Measurements from ENCODE around the gene TBC1D22A. TPM values are rescaled to one million over a fixed set of nuclear protein-coding genes. Genes with fewer than 3 reads are reported as not detected.

TBC1D22A gene
- total RNA-seq, 1 donor from 2014 or later: 24.2 TPM

- no peaks in the 10 kb centered on the region for H3K79me2 ChIP-seq (ENCODE audit: insufficient read depth, low read length)
- H3K27ac Mint-ChIP-seq (ENCODE audit: unreplicated experiment): no peak overlapping the region
- H2AFZ ChIP-seq (ENCODE audit: low read depth, low read length): no peak overlapping the region
- H3K27me3 ChIP-seq (ENCODE audit: insufficient read depth, low read length): no peaks in the 10 kb centered on the region
- no peaks in the 10 kb centered on the region for H3K4me1 Mint-ChIP-seq (ENCODE audit: low read depth, unreplicated experiment)
- no peaks in the 10 kb centered on the region for H3K9me3 Mint-ChIP-seq (ENCODE audit: unreplicated experiment)
- no peak overlapping the region for H3K4me3 ChIP-seq (ENCODE audit: insufficient read depth, low read depth, low read length)
- H3K9ac ChIP-seq (ENCODE audit: low read length): no peak overlapping the region
- TF ChIP-seq, protein P1, sequence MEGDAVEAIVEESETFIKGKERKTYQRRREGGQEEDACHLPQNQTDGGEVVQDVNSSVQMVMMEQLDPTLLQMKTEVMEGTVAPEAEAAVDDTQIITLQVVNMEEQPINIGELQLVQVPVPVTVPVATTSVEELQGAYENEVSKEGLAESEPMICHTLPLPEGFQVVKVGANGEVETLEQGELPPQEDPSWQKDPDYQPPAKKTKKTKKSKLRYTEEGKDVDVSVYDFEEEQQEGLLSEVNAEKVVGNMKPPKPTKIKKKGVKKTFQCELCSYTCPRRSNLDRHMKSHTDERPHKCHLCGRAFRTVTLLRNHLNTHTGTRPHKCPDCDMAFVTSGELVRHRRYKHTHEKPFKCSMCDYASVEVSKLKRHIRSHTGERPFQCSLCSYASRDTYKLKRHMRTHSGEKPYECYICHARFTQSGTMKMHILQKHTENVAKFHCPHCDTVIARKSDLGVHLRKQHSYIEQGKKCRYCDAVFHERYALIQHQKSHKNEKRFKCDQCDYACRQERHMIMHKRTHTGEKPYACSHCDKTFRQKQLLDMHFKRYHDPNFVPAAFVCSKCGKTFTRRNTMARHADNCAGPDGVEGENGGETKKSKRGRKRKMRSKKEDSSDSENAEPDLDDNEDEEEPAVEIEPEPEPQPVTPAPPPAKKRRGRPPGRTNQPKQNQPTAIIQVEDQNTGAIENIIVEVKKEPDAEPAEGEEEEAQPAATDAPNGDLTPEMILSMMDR (IDR thresholded peaks at IDR 0.05; ENCODE audit: insufficient read depth, low read depth, low read length): no peak
- no peak for TF ChIP-seq EZH2 (IDR thresholded peaks at IDR 0.05; ENCODE audit: insufficient read depth, low read length)
- no peak overlapping the region for H3K4me2 ChIP-seq (ENCODE audit: low read length)
- H3K27me3 Mint-ChIP-seq (ENCODE audit: low read depth, unreplicated experiment): no peaks in the 10 kb centered on the region
- H3K27ac ChIP-seq (ENCODE audit: low read depth, low read length): no peak overlapping the region
- FAIRE-seq (no peak), DNase-seq (ENCODE audit: low read depth) (no peak)
- H4K20me1 ChIP-seq (ENCODE audit: insufficient read depth, low read length): peaks cover 24% of the 10 kb centered on the region
- no peak overlapping the region for H3K4me3 Mint-ChIP-seq (ENCODE audit: unreplicated experiment)
- no peaks in the 10 kb centered on the region for H3K4me1 ChIP-seq (ENCODE audit: insufficient read depth, low read length)
- no peaks in the 10 kb centered on the region for H3K9me3 ChIP-seq (ENCODE audit: insufficient read depth, low read depth, low read length)
- peaks cover 18% of the 10 kb centered on the region for H3K36me3 Mint-ChIP-seq (ENCODE audit: low read depth, unreplicated experiment)
- H3K36me3 ChIP-seq (ENCODE audit: insufficient read depth, low read length): no peaks in the 10 kb centered on the region
Measured at GRCh38 chr22:46994265-46994664, 231.8 kb downstream of the TBC1D22A start.

DNA sequence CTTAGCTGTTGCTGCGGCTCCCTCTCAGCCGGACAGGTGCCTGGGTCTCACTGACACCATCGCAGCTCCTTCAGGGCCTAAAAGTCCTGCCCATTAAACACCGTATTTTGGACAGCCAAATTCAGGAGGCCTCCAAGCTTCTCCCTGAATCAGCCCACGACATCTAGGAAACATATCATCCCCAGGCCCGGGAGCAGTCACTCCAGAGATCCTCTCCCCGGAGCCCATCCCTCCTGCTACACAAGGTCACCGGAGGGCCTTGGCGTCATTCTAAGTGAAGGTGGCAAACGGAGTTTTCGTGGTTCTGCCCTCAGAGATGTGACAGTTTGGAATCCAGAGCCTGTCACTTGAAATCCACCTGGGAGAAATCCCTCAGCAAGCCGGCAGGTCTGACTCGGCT is 232.5 kb downstream of the TBC1D22A start:
- Mint-ChIP-seq H3K4me1 (ENCODE audit: low read depth, unreplicated experiment) (no peaks in the 10 kb centered on the region), H3K9me3 (ENCODE audit: unreplicated experiment) (no peaks in the 10 kb centered on the region), H3K27ac (ENCODE audit: unreplicated experiment) (no peak overlapping the region), H3K36me3 (ENCODE audit: low read depth, unreplicated experiment) (peaks cover 15% of the 10 kb centered on the region), H3K4me3 (ENCODE audit: unreplicated experiment) (no peak overlapping the region), H3K27me3 (ENCODE audit: low read depth, unreplicated experiment) (no peaks in the 10 kb centered on the region)
- FAIRE-seq (no peak), DNase-seq (ENCODE audit: low read depth) (no peak)
- Histone ChIP-seq H4K20me1 (ENCODE audit: insufficient read depth, low read length) (peaks cover 24% of the 10 kb centered on the region), H3K9me3 (ENCODE audit: insufficient read depth, low read depth, low read length) (no peaks in the 10 kb centered on the region), H3K36me3 (ENCODE audit: insufficient read depth, low read length) (no peaks in the 10 kb centered on the region), H3K4me2 (ENCODE audit: low read length) (no peak overlapping the region), H3K4me1 (ENCODE audit: insufficient read depth, low read length) (no peaks in the 10 kb centered on the region), H3K79me2 (ENCODE audit: insufficient read depth, low read length) (no peaks in the 10 kb centered on the region), H3K9ac (ENCODE audit: low read length) (no peak overlapping the region), H3K4me3 (ENCODE audit: insufficient read depth, low read depth, low read length) (no peak overlapping the region), H3K27me3 (ENCODE audit: insufficient read depth, low read length) (no peaks in the 10 kb centered on the region), H2AFZ (ENCODE audit: low read depth, low read length) (no peak overlapping the region), H3K27ac (ENCODE audit: low read depth, low read length) (no peak overlapping the region)
- TF ChIP-seq, protein P1 (IDR thresholded peaks at IDR 0.05; ENCODE audit: insufficient read depth, low read depth, low read length): no peak
- no peak for TF ChIP-seq EZH2 (IDR thresholded peaks at IDR 0.05; ENCODE audit: insufficient read depth, low read length)

DNA sequence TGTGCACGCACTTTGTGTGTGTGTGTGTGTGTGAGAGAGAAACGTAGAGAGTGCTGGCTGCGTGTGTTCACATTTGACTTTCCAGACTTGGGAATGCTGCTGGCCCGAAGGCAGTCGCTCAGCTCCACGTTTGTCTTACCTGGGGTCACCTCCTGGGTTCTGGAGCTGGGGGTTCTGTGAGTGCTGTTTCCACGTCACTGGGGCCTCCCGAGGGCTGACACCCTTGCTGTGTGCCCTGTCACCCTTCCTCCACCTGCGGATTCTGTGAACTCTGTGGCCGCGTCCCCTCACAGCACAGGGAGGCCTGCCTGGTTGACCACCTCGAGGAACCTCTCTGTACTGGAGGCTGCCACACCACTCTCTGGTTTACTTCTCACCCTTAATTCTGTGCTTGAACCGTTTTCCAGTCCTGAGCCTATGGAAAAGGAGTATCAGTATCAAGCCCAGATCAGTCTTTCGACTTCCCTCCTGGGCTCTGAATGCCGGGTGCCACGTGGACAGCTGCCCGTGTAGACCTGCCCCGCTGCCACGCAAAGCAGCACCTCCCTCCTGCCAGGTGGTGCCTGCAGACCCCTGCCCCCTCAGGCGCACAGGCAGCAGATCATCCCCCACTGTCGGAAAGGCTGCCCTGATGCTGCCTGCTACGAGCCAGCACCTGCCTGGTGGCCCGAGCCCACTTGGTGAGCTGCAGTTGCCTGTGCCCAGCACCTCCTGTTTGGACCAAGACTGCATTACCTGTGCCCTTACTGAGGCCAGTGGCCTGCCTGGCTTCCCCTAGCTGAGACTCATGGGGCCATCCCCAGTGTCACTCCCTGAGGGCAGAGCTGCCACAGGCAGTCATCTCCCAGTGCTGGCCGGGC is 233.3 kb downstream of the TBC1D22A start:
- Mint-ChIP-seq H3K4me1 (ENCODE audit: low read depth, unreplicated experiment) (peaks cover 2% of the 10 kb centered on the region), H3K9me3 (ENCODE audit: unreplicated experiment) (no peaks in the 10 kb centered on the region), H3K4me3 (ENCODE audit: unreplicated experiment) (no peak overlapping the region), H3K27me3 (ENCODE audit: low read depth, unreplicated experiment) (no peaks in the 10 kb centered on the region), H3K36me3 (ENCODE audit: low read depth, unreplicated experiment) (peaks cover 17% of the 10 kb centered on the region), H3K27ac (ENCODE audit: unreplicated experiment) (no peak overlapping the region)
- H3K27me3 ChIP-seq (ENCODE audit: insufficient read depth, low read length): no peaks in the 10 kb centered on the region
- no peaks in the 10 kb centered on the region for H3K79me2 ChIP-seq (ENCODE audit: insufficient read depth, low read length)
- DNase-seq (ENCODE audit: low read depth) (no peak), FAIRE-seq (no peak)
- peaks cover 30% of the 10 kb centered on the region for H4K20me1 ChIP-seq (ENCODE audit: insufficient read depth, low read length)
- H3K4me1 ChIP-seq (ENCODE audit: insufficient read depth, low read length): no peaks in the 10 kb centered on the region
- H3K36me3 ChIP-seq (ENCODE audit: insufficient read depth, low read length): no peaks in the 10 kb centered on the region
- H3K27ac ChIP-seq (ENCODE audit: low read depth, low read length): no peak overlapping the region
- no peak overlapping the region for H3K4me2 ChIP-seq (ENCODE audit: low read length)
- TF ChIP-seq EZH2 (IDR thresholded peaks at IDR 0.05; ENCODE audit: insufficient read depth, low read length): no peak
- TF ChIP-seq, protein P1 (IDR thresholded peaks at IDR 0.05; ENCODE audit: insufficient read depth, low read depth, low read length): no peak
- H3K9me3 ChIP-seq (ENCODE audit: insufficient read depth, low read depth, low read length): no peaks in the 10 kb centered on the region
- H3K4me3 ChIP-seq (ENCODE audit: insufficient read depth, low read depth, low read length): no peak overlapping the region
- H2AFZ ChIP-seq (ENCODE audit: low read depth, low read length): no peak overlapping the region
- no peak overlapping the region for H3K9ac ChIP-seq (ENCODE audit: low read length)

Measured in astrocyte (in vitro differentiated cells and primary cell).